SJCRH30 (cell line): ENCODE measurements around the gene SLC2A13. TPM values are rescaled to one million over a fixed set of nuclear protein-coding genes. Genes with fewer than 3 reads are reported as not detected.
"Not testable (repeated sequence)": the region's sequence is repeated elsewhere in the genome, so short reads cannot be mapped to it uniquely, and the experiment has no call there.

Experiments used
- DNase-seq, 2 experiments: peaks; one replicate each; pipeline ENCODE4 v3.0.0-alpha.2; 2015 to 2020
- H3K27ac ChIP-seq: fragments of 250-450 bp; sonication (Bioruptor Pico); 2 replicates; pipeline ENCODE4 v1.5.1; 2020; ENCODE audit warnings: mild to moderate bottlenecking, moderate library complexity
- H3K27me3 ChIP-seq: fragments of 250-450 bp; sonication (Bioruptor Pico); 2 replicates; pipeline ENCODE4 v1.5.1; 2020; ENCODE audit warnings: mild to moderate bottlenecking, moderate library complexity
- H3K36me3 ChIP-seq: fragments of 250-450 bp; sonication (Bioruptor Pico); 2 replicates; pipeline ENCODE4 v1.5.1; 2020; ENCODE audit warnings: mild to moderate bottlenecking, moderate library complexity
- H3K4me1 ChIP-seq: fragments of 250-450 bp; sonication (Bioruptor Pico); 2 replicates; pipeline ENCODE4 v1.5.1; 2020; ENCODE audit warnings: mild to moderate bottlenecking, moderate library complexity
- H3K4me3 ChIP-seq: fragments of 250-450 bp; sonication (Bioruptor Pico); 2 replicates; pipeline ENCODE4 v1.5.1; 2020; ENCODE audit warnings: mild to moderate bottlenecking, moderate library complexity
- H3K9me3 ChIP-seq: fragments of 250-450 bp; sonication (Bioruptor Pico); replicated peaks from 2 replicates; pipeline ENCODE4 v1.5.1; 2020; ENCODE audit warnings: mild to moderate bottlenecking, moderate library complexity
- total RNA-seq: library from RNA; depleted of rRNA; stranded (reverse); fragments of >200 nt; shearing (Covaris generic); gene quantifications from 2 replicates; pipeline ENCODE4 v1.2.3, GENCODE V29; 2014

SLC2A13 gene
- total RNA-seq, 1 experiment from 2014 or later: 11.1 TPM

DNA sequence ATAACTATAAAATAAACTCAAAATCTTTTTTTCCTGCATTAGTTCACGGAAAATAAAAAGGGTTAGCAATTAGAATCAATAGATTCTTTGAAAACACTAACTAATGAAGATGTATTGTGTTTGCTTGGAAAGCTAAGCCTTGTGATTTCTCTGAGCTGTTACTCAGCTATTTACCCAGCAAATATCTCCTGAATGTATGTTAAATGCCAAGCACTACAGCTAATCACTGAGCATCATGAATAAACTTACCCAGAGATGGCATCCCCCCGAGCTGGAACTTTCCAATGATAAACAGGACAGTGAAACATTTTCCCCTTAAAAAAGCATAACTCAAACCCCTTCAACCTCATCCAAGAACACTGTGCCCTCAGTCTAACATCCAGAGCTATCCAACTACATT, 71.2 kb downstream of the SLC2A13 start:
- Histone ChIP-seq H3K4me3 (no peak overlapping the region), H3K36me3 (no peaks in the 10 kb centered on the region), H3K27ac (no peak overlapping the region), H3K4me1 (no peaks in the 10 kb centered on the region), H3K27me3 (no peaks in the 10 kb centered on the region), H3K9me3 (no peaks in the 10 kb centered on the region)
- no peak for DNase-seq

DNA sequence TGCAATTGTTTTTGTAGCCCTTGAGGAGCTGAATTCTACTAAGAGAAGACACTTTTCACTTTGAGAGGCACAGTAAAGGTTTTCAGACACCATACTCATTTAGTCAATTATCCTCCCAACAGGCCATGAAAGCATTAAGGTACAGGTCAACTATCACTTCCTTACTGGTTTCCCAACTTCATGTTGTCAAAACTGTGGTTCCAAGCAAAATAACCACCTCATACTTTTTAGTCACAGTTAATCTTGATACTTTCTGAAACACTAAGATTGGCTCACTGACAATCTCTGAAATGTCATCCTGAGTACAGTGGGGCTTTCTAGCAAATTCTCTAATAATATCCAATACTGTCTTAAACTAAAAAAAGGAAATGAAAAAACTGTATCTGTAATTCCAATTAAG, 71.7 kb downstream of the SLC2A13 start:
- Histone ChIP-seq H3K9me3 (no peaks in the 10 kb centered on the region), H3K4me1 (no peaks in the 10 kb centered on the region), H3K4me3 (no peak overlapping the region), H3K27ac (no peak overlapping the region), H3K36me3 (no peaks in the 10 kb centered on the region), H3K27me3 (no peaks in the 10 kb centered on the region)
- DNase-seq: no peak

- Histone ChIP-seq H3K9me3 (no peaks in the 10 kb centered on the region), H3K36me3 (no peaks in the 10 kb centered on the region), H3K4me3 (no peak overlapping the region), H3K27ac (no peak overlapping the region), H3K4me1 (no peaks in the 10 kb centered on the region), H3K27me3 (no peaks in the 10 kb centered on the region)
- no peak for DNase-seq
Observed at GRCh38 chr12:40033242-40033630, 72.6 kb downstream of the SLC2A13 start.

DNA sequence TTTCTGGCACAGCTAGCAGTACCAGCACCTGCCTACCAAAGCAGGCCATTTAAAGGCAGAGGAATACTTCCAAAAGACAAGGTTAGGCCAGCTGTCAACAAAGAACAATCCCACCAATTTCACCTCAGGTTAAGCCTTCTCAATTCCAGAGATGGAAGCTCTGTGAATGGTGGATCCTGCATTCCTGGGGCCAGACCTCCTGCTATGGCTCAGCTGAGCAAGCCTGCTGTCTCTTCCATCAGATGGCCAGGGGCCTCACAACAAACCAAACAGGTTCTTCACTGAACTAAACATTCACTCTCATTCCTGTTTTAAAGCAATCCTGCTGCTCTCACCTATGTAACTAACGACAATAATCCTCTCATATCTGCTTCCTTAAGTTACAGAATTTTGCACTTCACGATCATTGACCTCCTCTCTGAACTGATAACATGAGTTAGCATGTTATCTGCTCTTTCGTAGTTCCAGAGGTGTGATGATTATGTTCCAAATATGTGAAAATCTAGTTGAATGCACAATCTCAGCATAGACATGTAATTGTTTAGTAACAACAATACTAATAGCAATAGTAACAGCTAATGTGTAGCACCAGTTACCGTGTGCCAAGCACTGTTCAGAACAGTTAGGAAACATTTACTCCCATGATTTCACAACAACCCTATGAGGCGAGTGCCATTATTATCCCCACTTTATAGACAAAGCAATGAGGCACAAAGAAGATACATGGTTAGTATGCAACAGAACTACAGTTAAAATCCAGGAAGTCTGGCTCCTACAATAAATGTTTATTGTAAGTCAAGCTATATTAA, 73.2 kb downstream of the SLC2A13 start:
- H3K36me3 ChIP-seq: no peaks in the 10 kb centered on the region
- H3K27ac ChIP-seq: no peak overlapping the region
- H3K27me3 ChIP-seq: no peaks in the 10 kb centered on the region
- H3K4me3 ChIP-seq: no peak overlapping the region
- no peaks in the 10 kb centered on the region for H3K9me3 ChIP-seq
- DNase-seq: no peak
- H3K4me1 ChIP-seq: no peaks in the 10 kb centered on the region

DNA sequence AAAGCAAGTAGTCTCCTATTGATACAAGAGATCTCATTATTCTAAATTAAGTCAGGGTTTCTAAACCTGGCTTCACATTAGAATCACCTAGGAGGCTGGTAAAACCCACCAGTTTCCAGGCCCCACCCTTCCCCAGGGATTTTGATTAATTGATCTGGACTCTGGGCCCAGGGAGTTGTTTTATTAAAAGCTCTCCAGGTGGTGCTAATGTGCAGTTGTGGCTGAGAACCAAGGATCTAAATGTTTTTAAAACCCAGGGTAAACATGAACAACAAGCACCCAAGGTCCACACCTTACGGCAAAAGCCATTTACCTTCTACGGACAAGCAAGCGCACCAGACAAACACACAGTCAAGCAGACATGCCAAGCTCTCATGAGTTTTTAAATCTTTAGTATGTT, 73.9 kb downstream of the SLC2A13 start:
- Histone ChIP-seq H3K9me3 (no peaks in the 10 kb centered on the region), H3K4me3 (no peak overlapping the region), H3K27me3 (no peaks in the 10 kb centered on the region), H3K4me1 (no peaks in the 10 kb centered on the region), H3K36me3 (no peaks in the 10 kb centered on the region), H3K27ac (no peak overlapping the region)
- no peak for DNase-seq

GRCh38 chr12:40030970-40031369, 74.9 kb downstream of the SLC2A13 start:
- H3K36me3 ChIP-seq, H3K9me3 ChIP-seq, H3K27me3 ChIP-seq, H3K27ac ChIP-seq, H3K4me3 ChIP-seq, DNase-seq, H3K4me1 ChIP-seq: not testable (repeated sequence)

GRCh38 chr12:40028296-40028695, 77.6 kb downstream of the SLC2A13 start:
- no peaks in the 10 kb centered on the region for H3K27me3 ChIP-seq
- H3K4me3 ChIP-seq: no peak overlapping the region
- DNase-seq: no peak
- H3K36me3 ChIP-seq: no peaks in the 10 kb centered on the region
- H3K9me3 ChIP-seq: no peaks in the 10 kb centered on the region
- no peak overlapping the region for H3K27ac ChIP-seq
- H3K4me1 ChIP-seq: no peaks in the 10 kb centered on the region

- H3K27me3 ChIP-seq: no peaks in the 10 kb centered on the region
- H3K36me3 ChIP-seq: no peaks in the 10 kb centered on the region; the same call in 1 of the 2 replicates
- no peak for DNase-seq
- no peaks in the 10 kb centered on the region for H3K9me3 ChIP-seq
- H3K27ac ChIP-seq: no peak overlapping the region
- no peaks in the 10 kb centered on the region for H3K4me1 ChIP-seq
- H3K4me3 ChIP-seq: no peak overlapping the region
Observed at GRCh38 chr12:40022850-40023249, 83.0 kb downstream of the SLC2A13 start.

- Histone ChIP-seq H3K4me3 (no peak overlapping the region), H3K9me3 (no peaks in the 10 kb centered on the region), H3K36me3 (no peaks in the 10 kb centered on the region; the same call in 1 of the 2 replicates), H3K27ac (no peak overlapping the region), H3K4me1 (no peaks in the 10 kb centered on the region), H3K27me3 (no peaks in the 10 kb centered on the region)
- no peak for DNase-seq
Observed at GRCh38 chr12:40020261-40020691, 85.6 kb downstream of the SLC2A13 start.

DNA sequence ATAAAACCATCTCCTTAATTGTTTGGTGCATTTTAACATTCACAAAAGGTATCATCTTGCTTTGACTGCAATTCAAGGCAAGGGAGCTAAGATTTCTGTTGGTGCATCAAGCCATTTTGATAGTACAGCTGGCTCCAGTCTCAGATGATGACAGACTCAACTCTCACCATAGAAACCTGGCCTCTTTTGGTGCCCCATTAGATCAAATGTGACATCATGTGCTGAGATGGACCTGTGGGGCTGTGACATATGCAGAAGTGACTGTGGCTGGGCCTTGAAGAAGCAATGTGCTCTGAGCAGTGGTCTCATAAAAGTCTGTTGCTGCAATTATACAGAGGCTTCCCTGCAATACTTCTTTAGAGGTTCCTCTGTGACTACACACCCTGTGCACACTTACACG, 88.4 kb downstream of the SLC2A13 start:
- Histone ChIP-seq H3K27ac (no peak overlapping the region), H3K9me3 (no peaks in the 10 kb centered on the region), H3K27me3 (no peaks in the 10 kb centered on the region), H3K36me3 (no peaks in the 10 kb centered on the region; the same call in 1 of the 2 replicates), H3K4me1 (no peaks in the 10 kb centered on the region), H3K4me3 (no peak overlapping the region)
- DNase-seq: no peak

DNA sequence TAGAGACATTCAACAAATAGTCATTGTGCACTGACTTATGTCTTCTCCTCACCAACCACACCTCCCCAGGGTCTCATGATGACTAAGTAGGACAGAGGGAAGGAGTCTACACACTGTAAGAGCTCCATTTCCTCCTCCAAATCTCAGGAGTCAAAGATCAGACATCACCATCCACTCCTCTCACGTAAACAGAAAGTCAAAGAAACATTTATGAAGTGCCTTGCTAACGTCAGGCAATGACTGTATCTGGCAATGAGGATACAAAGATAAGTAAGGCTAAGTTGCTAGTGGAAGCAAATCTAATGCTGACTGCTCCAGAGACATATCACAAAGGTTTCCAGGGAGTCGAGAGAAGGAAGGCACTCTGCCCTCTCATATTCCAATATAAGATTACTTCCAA, 88.9 kb downstream of the SLC2A13 start:
- Histone ChIP-seq H3K27ac (no peak overlapping the region), H3K9me3 (no peaks in the 10 kb centered on the region), H3K36me3 (no peaks in the 10 kb centered on the region; the same call in 1 of the 2 replicates), H3K4me1 (no peaks in the 10 kb centered on the region), H3K4me3 (no peak overlapping the region), H3K27me3 (no peaks in the 10 kb centered on the region)
- DNase-seq: no peak

DNA sequence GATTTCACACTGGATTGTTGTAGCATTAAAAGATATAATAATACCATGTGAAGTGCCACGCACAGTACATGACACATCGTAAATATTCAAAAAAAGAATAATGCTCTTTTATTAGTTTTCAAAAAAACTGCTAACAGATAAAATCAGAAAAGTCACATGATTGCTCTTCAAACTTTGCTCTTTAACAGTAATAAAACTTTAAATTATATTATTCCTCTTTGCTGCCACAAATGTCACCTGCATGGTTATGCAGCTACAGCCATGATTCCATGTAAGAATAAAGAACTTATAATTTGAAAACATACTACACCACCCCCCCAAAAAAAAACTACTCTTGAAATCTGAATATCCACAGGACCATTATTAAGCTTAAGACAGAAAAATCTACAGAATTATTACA, 90.0 kb downstream of the SLC2A13 start:
- no peaks in the 10 kb centered on the region for H3K9me3 ChIP-seq
- no peak for DNase-seq
- no peaks in the 10 kb centered on the region for H3K36me3 ChIP-seq
- no peaks in the 10 kb centered on the region for H3K27me3 ChIP-seq
- H3K27ac ChIP-seq: no peak overlapping the region
- no peaks in the 10 kb centered on the region for H3K4me1 ChIP-seq
- no peak overlapping the region for H3K4me3 ChIP-seq

- Histone ChIP-seq H3K4me3 (no peak overlapping the region), H3K4me1 (no peaks in the 10 kb centered on the region), H3K27me3 (no peaks in the 10 kb centered on the region), H3K36me3 (no peaks in the 10 kb centered on the region), H3K9me3 (no peaks in the 10 kb centered on the region), H3K27ac (no peak overlapping the region)
- no peak for DNase-seq
Observed at GRCh38 chr12:40015345-40015744, 90.5 kb downstream of the SLC2A13 start.

- H3K4me1 ChIP-seq: no peaks in the 10 kb centered on the region
- H3K27me3 ChIP-seq: no peaks in the 10 kb centered on the region
- no peak overlapping the region for H3K27ac ChIP-seq
- H3K36me3 ChIP-seq: no peaks in the 10 kb centered on the region
- no peaks in the 10 kb centered on the region for H3K9me3 ChIP-seq
- DNase-seq: no peak
- H3K4me3 ChIP-seq: no peak overlapping the region
Observed at GRCh38 chr12:40013847-40014246, 92.0 kb downstream of the SLC2A13 start.

GRCh38 chr12:40013292-40013691, 92.6 kb downstream of the SLC2A13 start:
- no peaks in the 10 kb centered on the region for H3K4me1 ChIP-seq
- no peak overlapping the region for H3K4me3 ChIP-seq
- no peak for DNase-seq
- H3K9me3 ChIP-seq: no peaks in the 10 kb centered on the region
- no peaks in the 10 kb centered on the region for H3K36me3 ChIP-seq
- H3K27ac ChIP-seq: no peak overlapping the region
- H3K27me3 ChIP-seq: no peaks in the 10 kb centered on the region

DNA sequence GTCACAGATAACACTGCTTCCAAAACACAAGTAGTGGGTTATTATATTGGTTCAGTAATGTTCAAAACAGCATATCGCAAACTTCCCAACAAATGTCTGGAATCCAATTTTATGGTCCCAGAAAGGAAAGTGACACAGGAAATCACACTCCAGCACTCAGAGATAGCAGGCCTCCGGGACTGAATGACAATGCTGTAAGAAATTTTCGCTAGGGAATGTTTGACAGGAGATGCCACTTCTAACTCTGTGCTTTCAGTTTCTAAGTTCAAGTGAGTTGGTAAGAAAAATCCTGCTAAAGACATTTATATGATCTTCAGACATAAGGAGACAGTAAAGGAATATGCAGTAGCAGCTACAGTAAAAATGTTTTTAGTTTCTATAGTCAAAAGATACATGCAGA, 93.2 kb downstream of the SLC2A13 start:
- Histone ChIP-seq H3K4me3 (no peak overlapping the region), H3K27me3 (no peaks in the 10 kb centered on the region), H3K36me3 (no peaks in the 10 kb centered on the region), H3K27ac (no peak overlapping the region), H3K9me3 (no peaks in the 10 kb centered on the region), H3K4me1 (no peaks in the 10 kb centered on the region)
- no peak for DNase-seq
